Astrocyte (in vitro differentiated cells and primary cell): ENCODE data around the gene PUDP. TPM values are rescaled to one million over a fixed set of nuclear protein-coding genes. Genes with fewer than 3 reads are reported as not detected.

ENCODE experiments used
- DNase-seq: peaks from one replicate; pipeline ENCODE4 v3.0.0-alpha.2; 2010; ENCODE audit warnings: low read depth
- FAIRE-seq: peaks from 2 replicates; lab custom pipeline; 2011; peaks lifted over from hg19 to GRCh38; lab: Jason Lieb, UNC
- H2AFZ ChIP-seq: 2 replicates; pipeline ENCODE4 v1.6.0; 2012; ENCODE audit warnings: low read depth, low read length, inconsistent platforms
- H3K27ac ChIP-seq: 2 replicates; pipeline ENCODE4 v1.5.1; 2011; ENCODE audit warnings: low read depth, low read length, inconsistent platforms
- H3K27me3 ChIP-seq: 2 replicates; pipeline ENCODE4 v1.6.0; 2011; ENCODE audit warnings: low read length, inconsistent platforms; ENCODE audit not compliant: insufficient read depth
- H3K36me3 ChIP-seq: 2 replicates; pipeline ENCODE4 v1.5.1; 2011; ENCODE audit warnings: low read length, inconsistent platforms; ENCODE audit not compliant: insufficient read depth
- H3K4me1 ChIP-seq: 2 replicates; pipeline ENCODE4 v1.5.1; 2011; ENCODE audit warnings: low read length, inconsistent platforms; ENCODE audit not compliant: insufficient read depth
- H3K4me2 ChIP-seq: 2 replicates; pipeline ENCODE4 v1.6.0; 2012; ENCODE audit warnings: low read length, inconsistent platforms
- H3K4me3 ChIP-seq: 2 replicates; pipeline ENCODE4 v1.5.1; 2011; ENCODE audit warnings: low read depth, mild to moderate bottlenecking, low read length, inconsistent platforms; ENCODE audit not compliant: insufficient read depth
- H3K79me2 ChIP-seq: 2 replicates; pipeline ENCODE4 v1.6.0; 2012; ENCODE audit warnings: mild to moderate bottlenecking, low read length, inconsistent platforms; ENCODE audit not compliant: insufficient read depth
- H3K9ac ChIP-seq: 2 replicates; pipeline ENCODE4 v1.6.0; 2012; ENCODE audit warnings: mild to moderate bottlenecking, low read length, inconsistent platforms
- H3K9me3 ChIP-seq: 2 replicates; pipeline ENCODE4 v1.5.1; 2012; ENCODE audit warnings: low read depth, mild to moderate bottlenecking, low read length, inconsistent platforms; ENCODE audit not compliant: insufficient read depth
- H4K20me1 ChIP-seq: 2 replicates; pipeline ENCODE4 v1.6.0; 2012; ENCODE audit warnings: low read length, inconsistent platforms; ENCODE audit not compliant: insufficient read depth
- H3K27ac Mint-ChIP-seq: one replicate; pipeline ENCODE4 v1.8.0; 2021; ENCODE audit warnings: mild to moderate bottlenecking, mixed read lengths; ENCODE audit not compliant: unreplicated experiment
- H3K27me3 Mint-ChIP-seq: one replicate; pipeline ENCODE4 v1.8.0; 2021; ENCODE audit warnings: low read depth, mixed read lengths; ENCODE audit not compliant: unreplicated experiment
- H3K36me3 Mint-ChIP-seq: one replicate; pipeline ENCODE4 v1.8.0; 2021; ENCODE audit warnings: low read depth, mixed read lengths; ENCODE audit not compliant: unreplicated experiment
- H3K4me1 Mint-ChIP-seq: one replicate; pipeline ENCODE4 v1.8.0; 2021; ENCODE audit warnings: low read depth, mixed read lengths; ENCODE audit not compliant: unreplicated experiment
- H3K4me3 Mint-ChIP-seq: one replicate; pipeline ENCODE4 v1.8.0; 2021; ENCODE audit warnings: mild to moderate bottlenecking, moderate library complexity, mixed read lengths; ENCODE audit not compliant: unreplicated experiment
- H3K9me3 Mint-ChIP-seq: one replicate; pipeline ENCODE4 v1.8.0; 2021; ENCODE audit warnings: mild to moderate bottlenecking, mixed read lengths; ENCODE audit not compliant: unreplicated experiment
- CTCF ChIP-seq: IDR thresholded peaks from 2 replicates; pipeline ENCODE4 v1.5.1; 2011; ENCODE audit warnings: low read depth, mild to moderate bottlenecking, inconsistent platforms, low read length, moderate library complexity; ENCODE audit not compliant: insufficient read depth
- EZH2 ChIP-seq: IDR thresholded peaks from 2 replicates; pipeline ENCODE4 v1.6.1; 2012; ENCODE audit warnings: mild to moderate bottlenecking, low read length, inconsistent platforms; ENCODE audit not compliant: insufficient read depth
- total RNA-seq: library from RNA; stranded (reverse); gene quantifications from 2 replicates; pipeline ENCODE4 v1.2.1, GENCODE V29; 2021

PUDP gene
- total RNA-seq, 1 donor from 2014 or later, result 21.8 TPM

GRCh38 chrX:7060444-7060843, 87.5 kb downstream of the PUDP start:
- no peak overlapping the region for H3K27ac ChIP-seq
- no peaks in the 10 kb centered on the region for H3K36me3 ChIP-seq
- no peaks in the 10 kb centered on the region for H3K4me1 ChIP-seq
- no peaks in the 10 kb centered on the region for H3K27me3 Mint-ChIP-seq
- H3K36me3 Mint-ChIP-seq, result peaks cover 6% of the 10 kb centered on the region
- no peak overlapping the region for H3K4me2 ChIP-seq
- no peaks in the 10 kb centered on the region for H3K27me3 ChIP-seq
- no peak overlapping the region for H3K4me3 ChIP-seq
- H2AFZ ChIP-seq, result no peak overlapping the region
- no peak overlapping the region for H3K9ac ChIP-seq
- peaks cover 5% of the 10 kb centered on the region for H4K20me1 ChIP-seq
- H3K9me3 Mint-ChIP-seq, result no peaks in the 10 kb centered on the region
- H3K4me1 Mint-ChIP-seq, result peaks cover 1% of the 10 kb centered on the region
- no peaks in the 10 kb centered on the region for H3K79me2 ChIP-seq
- no peak for TF ChIP-seq CTCF
- no peak for TF ChIP-seq EZH2
- no peak for FAIRE-seq
- DNase-seq, result no peak
- H3K9me3 ChIP-seq, result no peaks in the 10 kb centered on the region
- no peak overlapping the region for H3K27ac Mint-ChIP-seq
- no peak overlapping the region for H3K4me3 Mint-ChIP-seq

- Histone ChIP-seq H3K4me3 (no peak overlapping the region), H3K9ac (no peak overlapping the region), H3K4me2 (no peak overlapping the region), H3K9me3 (no peaks in the 10 kb centered on the region), H3K36me3 (no peaks in the 10 kb centered on the region), H3K27ac (no peak overlapping the region), H3K27me3 (no peaks in the 10 kb centered on the region), H3K79me2 (no peaks in the 10 kb centered on the region), H4K20me1 (peaks cover 5% of the 10 kb centered on the region), H3K4me1 (no peaks in the 10 kb centered on the region), H2AFZ (no peak overlapping the region)
- FAIRE-seq (no peak), DNase-seq (no peak)
- Mint-ChIP-seq H3K36me3 (peaks cover 6% of the 10 kb centered on the region), H3K4me3 (no peak overlapping the region), H3K27me3 (no peaks in the 10 kb centered on the region), H3K4me1 (peaks cover 1% of the 10 kb centered on the region), H3K9me3 (no peaks in the 10 kb centered on the region), H3K27ac (no peak overlapping the region)
- TF ChIP-seq EZH2 (no peak), CTCF (no peak)
These were observed 88.1 kb downstream of the PUDP start for GRCh38 chrX:7059859-7060258.

- Histone ChIP-seq H3K79me2 (no peaks in the 10 kb centered on the region), H3K27ac (no peak overlapping the region), H4K20me1 (peaks cover 5% of the 10 kb centered on the region), H3K4me3 (no peak overlapping the region), H3K27me3 (no peaks in the 10 kb centered on the region), H2AFZ (no peak overlapping the region), H3K9ac (no peak overlapping the region), H3K4me2 (no peak overlapping the region), H3K9me3 (no peaks in the 10 kb centered on the region), H3K4me1 (no peaks in the 10 kb centered on the region), H3K36me3 (no peaks in the 10 kb centered on the region)
- no peaks in the 10 kb centered on the region for H3K27me3 Mint-ChIP-seq
- H3K27ac Mint-ChIP-seq, result no peak overlapping the region
- FAIRE-seq (peak; percentile 91), DNase-seq (no peak)
- H3K4me1 Mint-ChIP-seq, result peaks cover 1% of the 10 kb centered on the region
- H3K9me3 Mint-ChIP-seq, result no peaks in the 10 kb centered on the region
- H3K4me3 Mint-ChIP-seq, result no peak overlapping the region
- TF ChIP-seq EZH2, result no peak
- TF ChIP-seq CTCF, result no peak
- peaks cover 6% of the 10 kb centered on the region for H3K36me3 Mint-ChIP-seq
These were observed 88.6 kb downstream of the PUDP start for GRCh38 chrX:7059214-7059838.
